Spleen (tissue), 7 donors: Measurements from ENCODE around the gene GNAS-AS1.

Experiments used
- CTCF ChIP-seq, 11 experiments: fragments of 200-600 bp in 7 of 11; fragments of 450-650 bp in 4 of 11; sonication (generic) in 4 of 11; IDR thresholded peaks in 8 of 11; conservative IDR thresholded peaks in 3 of 11; 1 replicate in 7 of 11; 2 replicates in 4 of 11; pipeline versions ENCODE4 v1.4.0 to v1.8.0; 2016 to 2021; ENCODE audit warnings: antibody characterized with exemption in 11 of 11, inconsistent platforms in 4 of 11, mild to moderate bottlenecking in 1 of 11
- POLR2AphosphoS5 ChIP-seq, 3 donors: sonication (generic); formaldehyde crosslinking; IDR thresholded peaks; one replicate each; pipeline ENCODE4 v1.5.1; 2017; ENCODE audit warnings: antibody characterized with exemption in 3 of 3
- donor health status: DM: no; HTN: no; CAD: no; lungs with moderate emphysema.
- donor health status: DM: no; HTN: no; CAD: no.
- donor health status: DM: no; HTN: no; CAD: no.

- TF ChIP-seq CTCF (IDR thresholded peaks at IDR 0.05 in 8 of 11, conservative IDR thresholded peaks at IDR 0.05 in 3 of 11) (no peak), POLR2AphosphoS5 (IDR thresholded peaks at IDR 0.05) (no peak)
Observed at GRCh38 chr20:58776109-58776508, 74.6 kb downstream of the GNAS-AS1 start.
